Tracheal epithelial cell (primary cell): Measurements from ENCODE around the gene STIL. TPM values are rescaled to one million over a fixed set of nuclear protein-coding genes. Genes with fewer than 3 reads are reported as not detected.

Experiments used
- total RNA-seq: library from RNA; depleted of rRNA; stranded (reverse); fragments of >200 nt; gene quantifications from 2 replicates; pipeline ENCODE4 v1.2.1, GENCODE V29; 2014

Gene STIL
- 1.7 and 2.9 TPM in 2 replicates for total RNA-seq

DNA sequence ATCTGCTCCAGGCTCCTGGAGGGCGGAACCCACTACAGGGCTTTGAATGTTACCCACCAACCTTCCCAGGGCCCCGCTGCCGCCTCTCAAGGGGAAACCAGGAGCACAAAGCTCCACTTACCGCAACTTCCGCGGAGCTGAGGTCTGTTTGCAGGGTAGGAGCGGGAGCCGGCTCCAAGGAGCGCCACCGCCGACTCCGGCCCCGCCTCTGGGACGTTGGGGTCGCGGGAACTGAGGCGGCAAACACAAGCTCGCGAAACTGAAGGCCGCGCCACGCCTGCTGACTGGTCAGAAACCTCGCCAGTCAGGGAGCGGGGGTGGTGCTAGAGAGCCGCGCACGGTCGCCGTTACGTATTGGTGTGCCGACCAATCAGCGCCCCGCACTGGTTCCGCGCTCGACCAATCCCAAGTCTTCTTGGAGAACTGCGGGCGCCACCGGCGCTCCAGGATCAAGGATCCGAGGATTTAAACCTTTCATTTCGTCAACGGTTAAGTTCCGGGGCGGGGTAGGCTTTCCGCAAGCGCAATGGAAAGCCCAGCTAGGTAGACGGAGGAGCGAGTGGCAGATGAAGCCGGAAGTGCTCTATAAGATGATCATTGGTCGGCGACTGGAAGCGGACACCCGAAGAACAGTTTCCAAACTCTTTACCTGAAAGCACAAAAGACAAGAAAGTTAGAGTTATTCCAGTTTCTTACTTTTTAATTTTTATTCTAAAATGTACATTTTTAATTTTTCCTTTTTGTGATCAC, at the start of gene STIL:
Gene STIL (minus strand): TSS at position 233 of the 750 bp plus-strand sequence. CDS start 3,828 bp downstream, outside the sequence.

DNA sequence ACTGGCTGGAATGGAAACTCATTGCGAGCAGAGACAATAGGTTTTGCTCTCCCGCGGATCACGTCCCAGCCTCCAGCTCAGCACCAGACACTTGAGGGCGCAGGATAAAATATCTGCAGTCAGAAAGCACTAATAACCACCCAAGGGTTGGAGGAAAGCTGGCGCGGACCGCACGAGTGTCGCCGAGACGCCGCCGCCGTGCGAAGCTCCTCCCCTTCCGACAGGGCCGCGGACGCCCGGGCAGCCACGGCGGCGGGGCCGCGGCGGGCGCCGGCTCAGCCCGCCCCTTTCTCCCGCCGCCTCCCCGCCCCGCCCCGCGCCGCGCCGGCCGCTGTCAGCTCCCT, 19.6 kb upstream of the STIL start, which contains the start of gene CMPK1:
Gene CMPK1 (plus strand): TSS at position 213 of the 344 bp plus-strand sequence. CDS start 156 bp downstream, outside the sequence.

DNA sequence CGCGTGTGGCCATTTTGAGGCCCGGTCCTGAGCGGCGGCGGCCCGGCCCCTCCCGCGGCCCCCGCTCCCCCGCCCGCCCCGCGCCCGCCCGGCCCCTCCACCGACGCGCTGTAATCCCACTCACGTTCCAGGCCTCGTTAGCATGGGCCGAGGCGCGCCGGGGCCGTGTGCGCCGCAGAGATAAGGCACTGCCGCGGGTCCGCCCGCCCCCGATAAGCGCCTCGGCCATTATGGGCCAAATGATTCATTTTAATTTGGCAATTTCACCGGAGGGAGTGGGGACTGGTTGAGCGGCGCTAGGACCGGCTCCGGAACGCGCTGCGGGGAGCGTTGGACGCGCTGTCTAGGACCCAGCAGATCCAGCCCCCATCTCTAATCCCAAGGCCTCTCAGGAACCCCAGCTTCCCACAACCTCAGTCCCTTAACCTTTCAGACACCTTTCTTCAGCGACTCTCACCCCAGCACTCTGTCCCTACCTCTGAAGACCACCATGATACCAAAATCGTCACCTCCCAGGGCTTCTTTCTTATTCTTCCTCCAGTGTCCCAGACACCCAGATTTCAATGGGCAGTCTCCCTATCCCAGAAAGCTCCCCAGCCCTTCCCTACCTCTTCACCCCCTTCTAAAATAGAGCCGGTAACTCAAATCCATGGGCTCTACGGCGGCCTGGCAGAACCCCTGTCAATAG, 81.6 kb downstream of the STIL start, which contains the start of gene TAL1:
Gene TAL1 (minus strand): TSS at position 39 of the 688 bp plus-strand sequence. CDS start 6,337 bp downstream, outside the sequence.

Other genes with a start within 250 kb of the STIL start
- gene CYP4Z1, start 246.9 kb downstream of the STIL start, total RNA-seq: not detected in 2 replicates
- not detected in 2 replicates for gene CYP4A22, start 176.7 kb downstream of the STIL start, total RNA-seq
- 2.3 and 73.0 TPM in 2 replicates for gene PDZK1IP1, start 124.1 kb downstream of the STIL start, total RNA-seq
- under 0.01 TPM in 1 of 2 replicates, not detected in the other for gene TAL1, start 81.9 kb downstream of the STIL start, total RNA-seq
- gene CMPK1, start 19.6 kb upstream of the STIL start, total RNA-seq: 116 and 119 TPM in 2 replicates
- not detected in 2 replicates for gene FOXE3, start 102.1 kb upstream of the STIL start, total RNA-seq
- under 0.01 TPM in 2 replicates for gene FOXD2, start 123.9 kb upstream of the STIL start, total RNA-seq